Neutrophil (primary cell): ENCODE data around the gene PTGDR.

Experiments used
- H3K27ac ChIP-seq: fragments of 200-600 bp; sonication (generic); 2 replicates; pipeline ENCODE4 v1.5.1; 2016; ENCODE audit warnings: mild to moderate bottlenecking, moderate library complexity
- H3K27me3 ChIP-seq: fragments of 200-600 bp; sonication (generic); 2 replicates; pipeline ENCODE4 v1.6.0; 2016; ENCODE audit warnings: mild to moderate bottlenecking
- H3K36me3 ChIP-seq: fragments of 200-600 bp; sonication (generic); 2 replicates; pipeline ENCODE4 v1.5.1; 2017
- H3K4me1 ChIP-seq, 2 experiments: fragments of 200-600 bp in 1 of 2; sonication (generic) in 1 of 2; 1 replicate in 1 of 2; 2 replicates in 1 of 2; pipeline versions ENCODE4 v1.5.1 to v1.6.1; 2013 to 2016; ENCODE audit warnings: low read depth in 1 of 2, low read length in 1 of 2, mild to moderate bottlenecking in 1 of 2, moderate library complexity in 1 of 2; ENCODE audit not compliant: control insufficient read depth in 1 of 2, insufficient read depth in 1 of 2
- H3K4me3 ChIP-seq, 2 experiments: fragments of 200-600 bp in 1 of 2; sonication (generic) in 1 of 2; 1 replicate in 1 of 2; 2 replicates in 1 of 2; pipeline ENCODE4 v1.5.1; 2013 to 2016; ENCODE audit warnings: low read depth in 1 of 2, low read length in 1 of 2, mild to moderate bottlenecking in 1 of 2, moderate library complexity in 1 of 2
- H3K9me3 ChIP-seq: fragments of 200-600 bp; sonication (generic); 2 replicates; pipeline ENCODE4 v1.5.1; 2016
- CTCF ChIP-seq: fragments of 200-600 bp; sonication (generic); IDR thresholded peaks from 2 replicates; pipeline ENCODE4 v1.5.1; 2016; ENCODE audit warnings: antibody characterized with exemption

PTGDR gene

GRCh38 chr14:52240623-52241022 lies 26.9 kb upstream of the PTGDR start:
- H3K27ac ChIP-seq, result no peak overlapping the region
- no peaks in the 10 kb centered on the region for H3K27me3 ChIP-seq
- no peak for TF ChIP-seq CTCF
- no peaks in the 10 kb centered on the region for H3K9me3 ChIP-seq
- H3K4me3 ChIP-seq, result no peak overlapping the region
- peaks cover 18 to 25% of the 10 kb centered on the region in 2 experiments for H3K4me1 ChIP-seq
- H3K36me3 ChIP-seq, result no peaks in the 10 kb centered on the region

DNA sequence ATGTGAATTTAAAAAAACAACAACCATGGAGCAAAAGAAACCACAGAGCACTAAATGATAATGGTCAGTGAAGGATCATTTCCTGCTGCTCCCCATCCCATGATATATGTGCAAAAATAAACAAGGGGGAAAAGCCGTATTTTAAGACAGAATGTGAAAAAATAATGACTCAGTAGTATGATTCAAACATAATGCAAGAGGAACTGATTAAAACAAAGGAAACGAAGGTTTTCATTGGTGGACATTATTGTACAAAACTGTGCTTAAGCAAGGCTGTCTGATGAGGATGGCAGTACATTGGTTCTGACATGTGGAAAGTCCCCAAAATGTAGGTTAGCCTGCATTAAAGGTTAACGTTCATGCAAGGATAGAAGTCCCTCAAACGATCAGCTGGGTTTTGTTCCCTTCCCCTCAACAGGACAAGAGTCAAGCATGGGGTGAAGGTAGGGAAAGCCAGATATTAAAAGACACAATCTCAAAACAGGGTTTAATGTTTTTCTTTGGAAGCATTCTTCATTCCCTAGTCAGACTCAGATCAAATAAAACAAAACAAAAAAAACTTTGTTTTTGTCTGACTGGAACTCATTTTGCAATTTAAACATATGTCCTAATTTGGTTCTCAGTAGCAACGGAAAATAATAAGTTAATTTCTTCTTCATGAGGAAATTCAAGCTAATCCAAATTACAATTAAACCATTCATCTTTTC lies 26.3 kb upstream of the PTGDR start:
- no peaks in the 10 kb centered on the region for H3K36me3 ChIP-seq
- no peaks in the 10 kb centered on the region for H3K27me3 ChIP-seq
- TF ChIP-seq CTCF, result no peak
- H3K4me1 ChIP-seq, result peaks cover 11 to 19% of the 10 kb centered on the region in 2 experiments
- H3K4me3 ChIP-seq, result no peak overlapping the region
- H3K27ac ChIP-seq, result no peak overlapping the region
- H3K9me3 ChIP-seq, result no peaks in the 10 kb centered on the region

- Histone ChIP-seq H3K36me3 (no peaks in the 10 kb centered on the region), H3K27me3 (no peaks in the 10 kb centered on the region), H3K27ac (no peak overlapping the region), H3K4me3 (no peak overlapping the region), H3K9me3 (no peaks in the 10 kb centered on the region), H3K4me1 (peaks cover 0 to 19% of the 10 kb centered on the region in 2 experiments)
- TF ChIP-seq CTCF, result no peak
Observed at GRCh38 chr14:52244328-52244727, 23.2 kb upstream of the PTGDR start.

DNA sequence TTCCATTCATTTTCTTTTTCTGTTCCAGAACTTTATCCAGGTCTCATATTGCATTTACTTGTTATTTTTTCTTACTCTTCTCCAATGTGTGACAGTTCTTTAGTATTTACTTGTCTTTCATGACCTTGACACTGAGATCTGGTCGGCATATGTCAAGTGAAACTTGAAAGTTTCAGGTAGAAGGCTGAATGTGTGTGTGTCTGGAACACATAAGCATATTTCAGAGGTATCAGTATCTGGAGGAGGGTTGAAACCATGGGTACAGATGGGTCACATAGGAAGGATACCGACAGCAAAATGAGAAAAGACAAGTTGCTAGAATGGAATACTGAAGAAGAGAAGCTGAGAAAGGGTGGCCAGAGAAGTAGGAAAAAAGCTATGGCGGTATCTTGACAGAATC lies 22.5 kb upstream of the PTGDR start:
- no peak overlapping the region for H3K4me3 ChIP-seq
- no peaks in the 10 kb centered on the region for H3K27me3 ChIP-seq
- H3K4me1 ChIP-seq, result peaks cover 0 to 19% of the 10 kb centered on the region in 2 experiments
- H3K36me3 ChIP-seq, result no peaks in the 10 kb centered on the region
- no peak overlapping the region for H3K27ac ChIP-seq
- no peaks in the 10 kb centered on the region for H3K9me3 ChIP-seq
- TF ChIP-seq CTCF, result no peak

DNA sequence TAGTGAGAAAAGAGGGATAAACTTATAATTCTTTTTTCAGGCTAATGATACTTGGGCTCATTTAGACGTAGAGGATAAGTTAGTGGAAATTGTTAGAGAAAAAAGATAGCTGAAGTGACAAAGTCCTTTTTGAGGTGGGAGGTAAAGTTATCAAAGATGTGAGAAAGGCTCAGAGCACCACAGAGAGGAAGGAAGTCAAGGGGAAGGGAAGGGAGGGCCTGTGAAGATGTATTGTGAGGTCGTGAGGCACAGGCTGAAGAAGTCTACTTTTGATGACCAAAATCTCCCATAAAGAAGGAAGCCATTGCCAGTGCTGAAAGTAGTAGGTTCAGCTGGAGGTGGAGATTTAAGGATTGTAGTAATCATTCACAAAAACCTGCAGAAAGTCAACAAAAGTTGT lies 19.4 kb upstream of the PTGDR start:
- no peaks in the 10 kb centered on the region for H3K9me3 ChIP-seq
- H3K4me1 ChIP-seq, result peaks cover 0 to 14% of the 10 kb centered on the region in 2 experiments
- H3K4me3 ChIP-seq, result no peak overlapping the region
- no peaks in the 10 kb centered on the region for H3K36me3 ChIP-seq
- peak overlapping the region; percentile 25 for H3K27ac ChIP-seq
- no peak for TF ChIP-seq CTCF
- no peaks in the 10 kb centered on the region for H3K27me3 ChIP-seq
